ENCODE results near the gene ADRB2.

Gene ADRB2

GRCh38 chr5:148805326-148806290, 20.8 kb upstream of the ADRB2 start:
- no peak for DNase-seq (ENCODE audit: low read depth)

GRCh38 chr5:148806520-148806931, 19.9 kb upstream of the ADRB2 start:
- DNase-seq (ENCODE audit: low read depth): no peak

- DNase-seq (ENCODE audit: low read depth): no peak
Observed at GRCh38 chr5:148807851-148808250, 18.6 kb upstream of the ADRB2 start.

- DNase-seq (ENCODE audit: low read depth): no peak
Observed at GRCh38 chr5:148808864-148809642, 17.4 kb upstream of the ADRB2 start.

DNA sequence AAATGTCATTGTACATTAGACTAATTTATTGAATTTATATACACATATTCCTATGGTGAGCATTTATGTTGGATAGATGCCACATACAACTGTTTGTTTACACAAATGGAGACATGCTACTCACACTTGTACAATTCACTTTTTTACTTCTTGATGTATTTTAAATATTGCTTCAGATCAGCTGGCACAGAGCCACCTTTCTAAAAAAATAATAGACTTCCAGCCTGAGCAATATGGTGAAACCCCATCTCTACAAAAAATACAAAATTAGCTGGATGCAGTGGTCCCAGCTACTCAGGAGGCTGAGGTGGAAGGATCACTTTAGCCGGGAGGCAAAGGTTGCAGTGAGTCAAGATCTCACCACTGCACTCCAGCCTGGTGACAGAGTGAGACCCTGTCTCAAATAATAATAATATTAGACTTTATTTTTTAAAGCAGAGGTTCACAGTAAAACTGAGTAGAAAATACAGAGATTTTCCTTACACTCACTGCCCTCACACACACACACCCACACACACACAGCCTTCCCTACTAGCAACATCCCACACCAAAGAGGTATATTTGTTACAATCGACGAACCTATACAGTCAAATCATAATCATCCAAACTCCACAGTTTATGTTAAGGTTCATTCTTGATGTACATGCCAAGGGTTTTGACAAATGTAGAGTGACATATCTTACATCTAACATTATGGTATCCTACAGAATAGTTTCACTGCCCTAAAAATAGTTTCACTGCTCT, 16.5 kb upstream of the ADRB2 start:
- DNase-seq (ENCODE audit: low read depth): no peak

DNA sequence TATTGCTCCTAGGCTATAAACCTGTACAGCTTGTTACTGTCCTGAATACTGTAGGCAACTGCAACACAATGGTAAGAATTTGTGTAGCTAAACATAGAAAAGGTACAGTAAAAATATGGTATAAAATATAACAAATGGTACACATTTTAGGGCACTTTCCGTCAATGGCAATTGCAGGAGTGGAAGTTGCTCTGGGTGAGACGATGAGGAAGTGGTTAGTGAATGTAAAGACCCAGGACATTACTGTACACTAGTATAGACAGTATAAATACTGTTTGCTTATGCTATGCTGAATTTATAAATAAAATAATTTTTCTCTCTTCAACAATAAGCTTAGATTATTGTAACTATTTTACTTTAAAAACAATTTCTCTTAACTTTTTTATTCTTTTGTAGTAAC, 15.6 kb upstream of the ADRB2 start:
- no peak for DNase-seq (ENCODE audit: low read depth)

GRCh38 chr5:148811756-148812155, 14.7 kb upstream of the ADRB2 start:
- DNase-seq (ENCODE audit: low read depth): no peak

GRCh38 chr5:148815086-148815485, 11.3 kb upstream of the ADRB2 start:
- DNase-seq (ENCODE audit: low read depth): no peak

DNA sequence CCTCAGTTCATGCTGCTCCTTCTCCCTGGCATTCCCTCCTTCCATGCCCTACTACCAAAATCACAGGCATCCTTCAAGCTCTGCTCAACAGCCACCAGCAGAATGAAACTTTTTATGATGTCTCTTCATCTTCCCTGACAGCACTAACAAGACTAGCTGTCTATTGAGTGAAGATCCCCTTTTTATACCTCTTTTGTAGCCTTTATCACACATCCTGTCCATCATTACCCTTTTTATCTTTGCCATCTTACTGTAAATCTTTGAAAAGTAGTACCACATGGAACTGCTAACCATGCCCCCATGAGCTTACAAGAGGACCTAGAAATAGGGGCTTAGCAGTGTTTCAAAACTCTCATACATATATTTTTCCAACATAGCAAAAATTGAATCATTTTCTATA, 10.8 kb upstream of the ADRB2 start:
- DNase-seq (ENCODE audit: low read depth): no peak

- DNase-seq (ENCODE audit: low read depth): no peak
Observed at GRCh38 chr5:148816357-148816756, 10.1 kb upstream of the ADRB2 start.

DNA sequence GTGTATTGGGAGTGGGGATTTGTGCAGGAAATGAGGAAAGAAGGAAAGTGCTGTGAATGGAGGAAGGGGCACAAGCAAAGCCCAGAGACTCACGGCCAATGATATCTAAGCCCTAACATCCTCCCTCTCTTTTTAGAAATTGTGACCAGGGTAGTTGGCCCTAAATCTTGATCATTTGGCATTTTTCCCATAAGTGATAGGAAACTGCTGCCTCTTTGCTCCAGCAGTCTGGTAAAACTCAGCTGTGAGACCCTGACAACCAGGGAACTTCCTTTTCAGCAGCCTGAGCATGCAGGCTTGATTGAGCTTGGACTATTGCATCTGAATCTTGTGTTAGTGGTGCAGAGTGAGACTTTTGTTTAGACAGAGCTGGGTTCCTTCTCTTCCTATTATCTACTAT, 9.6 kb upstream of the ADRB2 start:
- DNase-seq (ENCODE audit: low read depth): no peak

GRCh38 chr5:148817606-148818005, 8.8 kb upstream of the ADRB2 start:
- no peak for DNase-seq (ENCODE audit: low read depth)

- no peak for DNase-seq (ENCODE audit: low read depth)
Observed at GRCh38 chr5:148820461-148821395, 5.7 kb upstream of the ADRB2 start.

- DNase-seq (ENCODE audit: low read depth): no peak
Observed at GRCh38 chr5:148823871-148824270, 2.5 kb upstream of the ADRB2 start.

DNA sequence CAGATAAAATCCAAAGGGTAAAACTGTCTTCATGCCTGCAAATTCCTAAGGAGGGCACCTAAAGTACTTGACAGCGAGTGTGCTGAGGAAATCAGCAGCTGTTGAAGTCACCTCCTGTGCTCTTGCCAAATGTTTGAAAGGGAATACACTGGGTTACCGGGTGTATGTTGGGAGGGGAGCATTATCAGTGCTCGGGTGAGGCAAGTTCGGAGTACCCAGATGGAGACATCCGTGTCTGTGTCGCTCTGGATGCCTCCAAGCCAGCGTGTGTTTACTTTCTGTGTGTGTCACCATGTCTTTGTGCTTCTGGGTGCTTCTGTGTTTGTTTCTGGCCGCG, 727 bp upstream of the ADRB2 start:
- DNase-seq (ENCODE audit: low read depth): no peak

DNA sequence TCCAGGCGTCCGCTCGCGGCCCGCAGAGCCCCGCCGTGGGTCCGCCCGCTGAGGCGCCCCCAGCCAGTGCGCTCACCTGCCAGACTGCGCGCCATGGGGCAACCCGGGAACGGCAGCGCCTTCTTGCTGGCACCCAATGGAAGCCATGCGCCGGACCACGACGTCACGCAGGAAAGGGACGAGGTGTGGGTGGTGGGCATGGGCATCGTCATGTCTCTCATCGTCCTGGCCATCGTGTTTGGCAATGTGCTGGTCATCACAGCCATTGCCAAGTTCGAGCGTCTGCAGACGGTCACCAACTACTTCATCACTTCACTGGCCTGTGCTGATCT, 294 bp downstream of the ADRB2 start:
- DNase-seq (ENCODE audit: low read depth): no peak

- no peak for DNase-seq (ENCODE audit: low read depth)
Observed at GRCh38 chr5:148827723-148828122, 1.3 kb downstream of the ADRB2 start.

DNA sequence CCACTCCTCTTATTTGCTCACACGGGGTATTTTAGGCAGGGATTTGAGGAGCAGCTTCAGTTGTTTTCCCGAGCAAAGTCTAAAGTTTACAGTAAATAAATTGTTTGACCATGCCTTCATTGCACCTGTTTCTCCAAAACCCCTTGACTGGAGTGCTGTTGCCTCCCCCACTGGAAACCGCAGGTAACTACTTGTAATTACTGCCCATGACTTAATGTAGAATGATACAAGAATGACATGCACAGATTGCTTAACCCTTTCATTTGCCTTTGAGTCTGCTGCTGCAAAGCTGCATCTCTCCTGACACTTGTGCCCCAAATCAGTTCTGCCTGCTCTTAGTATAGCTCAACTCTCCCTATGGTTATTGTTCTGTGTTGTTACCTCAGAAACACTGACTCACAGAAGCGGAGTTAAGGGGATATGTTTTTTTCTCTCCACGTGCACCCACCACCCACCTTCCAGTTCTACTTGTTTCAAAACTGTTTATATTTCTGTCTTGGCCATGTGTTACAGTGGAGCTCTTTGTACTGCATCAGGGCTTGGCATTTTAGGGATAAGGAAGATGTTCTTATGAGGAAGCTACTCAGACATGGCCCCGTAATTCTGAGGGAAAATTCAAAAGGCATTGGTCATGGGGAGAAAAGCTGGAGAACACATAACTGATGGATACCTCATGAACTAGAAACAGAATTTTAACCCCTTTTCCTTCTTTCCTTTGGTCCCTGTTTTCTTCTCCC, 2.3 kb downstream of the ADRB2 start:
- no peak for DNase-seq (ENCODE audit: low read depth)

DNA sequence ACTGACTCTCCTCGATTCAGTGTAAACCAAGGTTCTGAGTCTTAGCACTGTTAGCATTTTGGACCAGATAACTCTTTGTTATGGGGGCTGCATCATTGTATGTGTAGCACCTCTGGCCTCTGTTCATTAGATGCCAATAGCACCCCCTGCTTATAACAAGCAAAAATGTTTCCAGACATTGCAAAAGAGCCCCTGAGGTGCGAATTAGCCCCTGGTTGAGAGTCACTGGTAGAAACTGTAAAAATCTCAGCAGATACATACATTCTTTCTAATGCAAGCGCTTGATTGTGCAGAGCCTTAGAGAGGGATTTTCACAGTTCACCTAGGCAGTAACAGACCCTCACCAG, 2.8 kb downstream of the ADRB2 start:
- no peak for DNase-seq (ENCODE audit: low read depth)

- DNase-seq (ENCODE audit: low read depth): no peak
Observed at GRCh38 chr5:148829734-148830133, 3.3 kb downstream of the ADRB2 start.

DNA sequence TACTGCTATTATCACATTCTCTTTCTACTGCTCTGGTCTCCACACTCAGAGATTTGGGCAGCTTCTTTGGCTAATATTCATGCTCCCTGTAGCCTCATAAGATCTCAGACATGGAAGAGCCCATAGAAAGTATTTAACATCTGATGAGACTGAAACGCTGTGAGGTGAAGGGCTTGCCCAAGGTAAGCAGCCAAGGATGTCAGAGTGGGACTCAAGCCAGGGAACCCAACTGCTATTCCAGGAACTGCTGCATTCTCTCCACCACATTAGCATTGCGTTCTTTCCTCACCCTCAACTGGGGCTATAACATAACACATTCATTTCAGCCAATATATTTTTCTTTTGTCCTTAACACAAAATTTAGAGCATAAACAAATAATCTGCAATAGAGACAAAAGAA, 3.8 kb downstream of the ADRB2 start:
- DNase-seq (ENCODE audit: low read depth): no peak

All from non-pigmented ciliary epithelial cell (primary cell).